HG03558 (cell line): ENCODE measurements around the gene TAF1L.

ENCODE experiments used
- ATAC-seq: cut with Tn5 transposase; IDR thresholded peaks from one replicate; pipeline ENCODE4 v1.9.1; 2021; ENCODE audit warnings: moderate number of reproducible peaks; ENCODE audit not compliant: unreplicated experiment; ENCODE audit errors: extremely low read depth

Gene TAF1L

DNA sequence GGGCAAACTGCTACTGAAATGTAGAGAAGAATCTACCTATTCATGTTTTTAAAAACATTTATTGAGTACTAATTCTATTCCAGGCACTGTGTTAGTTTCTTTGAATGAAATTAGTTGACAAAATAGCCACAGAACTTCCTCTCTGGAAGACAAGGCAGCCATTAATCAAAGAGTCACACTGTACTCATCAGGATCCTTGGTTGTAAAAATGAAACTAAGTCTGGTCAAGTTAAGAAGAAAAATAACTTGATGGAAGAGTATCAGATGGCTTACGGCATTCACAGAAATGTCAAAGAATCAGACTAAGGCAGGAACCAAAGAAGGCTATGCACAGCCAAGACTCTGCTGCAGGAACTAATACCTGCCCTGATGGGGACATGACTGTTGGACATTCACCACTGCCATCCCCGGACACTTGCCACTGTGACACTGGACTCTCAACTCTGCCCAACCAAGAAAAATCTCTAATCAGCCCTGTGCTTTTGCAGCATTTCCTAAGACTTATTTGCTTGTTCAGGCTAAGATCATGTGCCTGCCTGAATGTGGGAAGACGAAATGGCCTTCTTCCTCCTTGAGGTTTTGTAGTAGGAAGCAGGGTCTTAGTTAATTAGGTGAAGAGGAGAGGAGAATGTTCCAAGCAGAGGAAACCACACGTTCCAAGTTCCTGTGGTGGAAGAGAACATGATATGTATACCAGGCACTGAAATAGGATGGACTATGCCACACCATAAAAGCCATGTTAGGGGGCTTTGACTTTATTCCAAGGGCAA lies 39.2 kb downstream of the TAF1L start:
- ATAC-seq = no peak

DNA sequence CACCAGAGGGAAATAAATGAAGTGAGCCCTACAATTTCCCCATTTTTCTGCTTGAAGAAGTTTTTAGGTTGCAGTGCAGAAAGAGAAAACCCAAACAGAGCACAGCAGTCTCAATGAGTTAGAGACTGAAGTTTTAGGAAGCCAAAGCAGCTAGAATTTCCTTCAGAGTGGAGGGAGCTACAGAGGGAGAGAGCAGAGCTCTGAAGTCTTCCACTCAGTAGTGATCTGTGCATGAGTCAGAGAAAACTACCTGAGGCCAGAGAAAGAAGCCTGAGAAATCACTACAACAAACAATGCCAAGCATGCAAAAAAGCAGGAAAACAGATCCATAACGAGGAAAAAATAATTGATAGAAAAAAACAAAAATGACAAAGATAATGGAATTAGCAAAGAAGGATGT lies 44.6 kb downstream of the TAF1L start:
- no peak for ATAC-seq

DNA sequence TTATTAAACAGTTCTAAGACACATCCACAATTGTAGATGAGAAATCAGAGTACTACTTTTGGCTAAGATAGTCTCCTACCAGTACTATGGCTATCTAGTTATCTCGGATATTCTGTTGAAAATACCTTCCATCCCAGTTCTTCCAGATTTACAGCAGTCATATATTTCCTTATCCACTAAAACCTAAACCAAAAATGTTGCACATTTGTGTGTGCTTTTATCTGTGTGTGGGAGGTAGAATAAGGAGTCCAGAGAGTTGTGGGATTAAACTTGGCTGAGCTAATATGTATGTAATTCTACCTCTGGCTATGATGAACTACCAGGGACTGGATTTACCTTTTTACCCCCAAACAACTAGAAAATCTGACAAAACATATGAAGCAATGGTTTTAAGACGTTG lies 45.0 kb downstream of the TAF1L start:
- no peak for ATAC-seq

DNA sequence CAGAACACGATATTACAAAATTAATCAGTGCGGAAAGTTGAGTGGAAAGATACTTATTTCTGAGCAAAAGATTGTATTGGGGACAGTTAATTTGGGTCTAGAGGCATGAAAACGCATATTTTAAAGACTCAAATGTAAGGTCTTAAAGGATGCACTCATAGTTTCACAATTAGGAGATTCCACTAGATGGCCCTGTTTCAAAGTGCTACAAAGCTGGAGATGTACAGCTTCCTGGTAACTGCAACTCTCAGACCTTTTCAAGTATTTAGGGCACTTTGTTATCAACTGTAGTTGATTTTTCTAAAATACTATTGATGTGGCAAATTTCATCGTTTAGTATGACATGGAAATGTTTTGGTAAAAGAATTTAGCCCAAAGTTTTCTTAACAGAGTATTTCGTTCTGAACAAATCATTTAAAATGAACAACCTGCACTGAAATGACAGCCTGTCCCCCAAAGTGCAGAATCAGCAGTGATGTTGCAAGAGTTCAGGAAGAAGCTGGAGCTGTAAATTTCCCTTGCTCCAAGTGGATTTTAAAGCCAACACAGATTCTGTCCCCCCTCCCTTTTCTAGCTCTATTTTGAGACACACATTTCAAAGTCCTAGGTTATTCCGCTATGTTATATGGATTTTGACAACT lies 46.3 kb downstream of the TAF1L start:
- ATAC-seq = no peak

DNA sequence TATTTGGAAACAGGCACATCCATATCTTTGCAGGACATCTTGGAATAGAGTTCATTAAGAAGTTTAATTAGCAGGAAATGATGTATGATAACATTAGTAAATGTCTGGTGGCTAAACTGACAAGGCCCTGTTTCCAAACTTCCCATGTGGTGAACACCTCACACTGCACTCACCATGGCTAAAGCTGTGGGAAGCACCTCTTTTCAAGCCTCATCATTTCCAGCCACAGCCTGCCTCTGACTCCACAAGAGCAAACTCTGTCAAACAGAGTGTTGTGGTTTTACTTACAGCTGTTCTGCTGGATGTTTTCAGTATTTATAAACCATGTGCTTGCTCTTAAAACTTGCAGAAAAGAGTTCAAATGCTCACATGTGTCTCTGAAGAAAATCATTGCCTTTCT lies 47.6 kb downstream of the TAF1L start:
- no peak for ATAC-seq

DNA sequence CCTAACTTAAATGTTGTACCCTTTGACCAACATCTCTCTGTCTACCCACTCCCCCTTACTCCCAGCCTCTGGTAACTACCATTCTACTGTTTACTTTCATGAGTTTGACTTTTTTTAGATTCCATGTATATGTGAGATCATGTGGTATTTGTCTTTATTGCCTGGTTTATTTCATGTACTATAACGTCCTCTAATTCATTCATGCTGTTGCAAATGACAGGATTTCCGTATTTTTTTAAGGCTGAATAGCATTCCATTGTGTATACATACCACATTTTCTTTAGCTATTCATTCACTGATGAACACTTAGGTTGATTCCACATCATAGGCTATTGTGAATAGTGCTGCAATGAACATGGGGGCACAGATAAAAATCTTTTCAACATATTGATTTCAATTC lies 50.7 kb downstream of the TAF1L start:
- no peak for ATAC-seq

DNA sequence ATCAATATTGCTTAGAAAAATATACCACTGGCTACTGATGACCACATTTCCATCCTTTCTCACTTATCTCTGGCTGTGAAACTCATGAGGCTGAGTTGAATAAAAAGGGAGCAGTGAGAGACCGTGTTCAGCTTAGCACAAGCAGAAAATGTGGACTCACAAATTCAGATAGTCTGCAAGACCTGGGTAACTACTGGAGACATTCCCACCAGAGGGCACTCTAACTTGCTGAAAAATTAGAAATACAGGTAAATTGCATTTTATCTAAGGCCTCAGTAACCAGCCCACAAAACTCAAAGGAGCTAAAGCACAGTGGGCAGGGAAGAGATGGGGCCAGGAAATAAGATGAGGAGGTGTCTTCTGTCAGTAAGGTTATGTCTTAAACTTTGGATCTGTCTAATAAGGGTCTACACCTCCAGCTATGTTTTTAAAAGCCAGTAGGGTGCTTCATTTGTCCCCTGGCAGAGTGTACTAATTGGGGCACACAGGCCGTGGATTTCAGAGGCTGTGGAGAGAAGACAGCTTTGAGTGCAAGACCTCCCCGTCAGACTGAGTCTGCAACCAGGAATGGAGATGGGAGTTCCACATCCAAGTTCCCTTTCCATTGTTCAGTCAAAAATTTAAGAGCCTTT lies 53.8 kb downstream of the TAF1L start:
- ATAC-seq = no peak

DNA sequence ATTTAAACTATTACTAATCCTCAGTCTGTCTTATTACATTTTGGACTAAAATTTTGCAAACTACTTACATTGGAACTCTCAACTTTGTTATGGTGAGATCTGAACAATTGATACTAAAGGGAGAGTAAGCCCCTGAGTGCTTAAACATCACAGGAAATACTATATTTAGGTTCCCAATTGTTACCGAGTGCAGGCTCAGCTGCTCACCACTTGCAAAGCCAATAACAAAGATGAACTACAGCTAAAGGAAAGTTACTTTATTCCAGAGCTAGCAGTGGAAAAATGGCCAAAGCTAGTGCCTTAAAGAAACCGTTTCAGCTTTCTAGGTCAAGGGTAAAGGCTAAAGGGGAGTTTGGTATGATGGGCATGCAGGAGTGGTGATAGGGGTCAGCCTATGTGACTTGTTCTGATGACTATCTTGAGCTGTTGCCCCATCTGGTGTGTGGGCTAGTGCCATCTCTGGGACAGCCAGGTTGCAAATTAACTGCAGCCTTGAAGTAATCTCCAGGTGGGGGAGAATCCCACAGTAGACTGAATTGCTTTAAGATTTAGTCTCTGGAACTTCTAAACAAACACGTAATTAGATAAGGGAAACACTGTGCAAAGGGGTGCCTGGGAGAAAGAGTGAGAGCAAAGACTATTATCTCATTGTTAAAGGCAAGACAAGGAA lies 54.7 kb downstream of the TAF1L start:
- no peak for ATAC-seq

DNA sequence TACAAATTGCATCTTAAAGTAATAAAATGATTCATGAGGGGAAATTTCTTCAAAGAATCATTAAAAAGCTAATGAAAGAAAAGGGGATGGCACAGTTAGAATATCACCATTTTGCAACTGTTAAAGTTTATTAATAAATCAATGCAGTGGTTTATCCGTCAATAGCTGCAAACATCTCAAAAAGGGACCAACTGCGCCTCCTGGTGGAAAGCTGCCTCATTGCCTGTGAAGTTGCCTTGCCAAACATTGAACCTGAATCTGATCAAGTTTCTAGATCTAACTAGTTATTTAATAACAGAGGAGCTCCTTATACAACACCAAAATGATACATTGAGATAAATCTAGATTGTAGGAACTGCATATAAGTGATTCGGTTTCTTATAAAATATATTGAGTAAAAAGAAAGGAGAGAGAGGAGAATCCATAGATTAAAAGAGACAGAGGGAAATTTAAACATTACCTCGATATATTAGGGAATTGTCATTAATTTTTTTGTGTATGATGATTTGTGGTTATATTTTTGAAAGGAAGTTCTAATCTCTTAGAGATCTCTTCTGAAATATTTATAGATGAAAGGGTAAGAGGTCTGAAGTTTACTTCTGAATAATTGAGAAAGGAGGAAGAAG lies 55.6 kb downstream of the TAF1L start:
- ATAC-seq = no peak
